GM19324 (cell line): ENCODE results near the gene RNF181.
"Not testable (repeated sequence)": the region's sequence is repeated elsewhere in the genome, so short reads cannot be mapped to it uniquely, and the experiment has no call there.

ENCODE experiments used
- ATAC-seq: cut with Tn5 transposase; IDR thresholded peaks from one replicate; pipeline ENCODE4 v1.9.1; 2021; ENCODE audit warnings: mild to moderate bottlenecking, moderate library complexity; ENCODE audit not compliant: unreplicated experiment, low FRiP score

The RNF181 gene

DNA sequence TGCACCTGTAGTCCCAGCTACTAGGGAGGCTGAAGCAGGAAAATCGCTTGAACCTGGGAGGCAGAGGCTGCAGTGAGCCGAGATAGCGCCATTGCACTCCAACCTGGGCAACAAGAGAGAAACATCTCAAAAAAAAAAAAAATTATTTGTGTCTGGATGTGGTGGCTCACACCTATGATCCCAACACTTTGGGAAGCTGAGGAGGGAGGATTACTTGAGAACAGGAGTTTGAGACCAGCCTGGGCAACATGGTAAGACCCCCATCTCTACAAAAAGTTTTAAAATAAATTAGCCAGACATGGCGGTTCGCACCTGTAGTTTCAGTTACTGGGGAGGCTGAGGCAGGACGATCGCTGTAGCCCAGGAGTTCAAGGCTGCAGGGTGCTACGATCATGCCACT lies 19.8 kb upstream of the RNF181 start:
- ATAC-seq = no peak

DNA sequence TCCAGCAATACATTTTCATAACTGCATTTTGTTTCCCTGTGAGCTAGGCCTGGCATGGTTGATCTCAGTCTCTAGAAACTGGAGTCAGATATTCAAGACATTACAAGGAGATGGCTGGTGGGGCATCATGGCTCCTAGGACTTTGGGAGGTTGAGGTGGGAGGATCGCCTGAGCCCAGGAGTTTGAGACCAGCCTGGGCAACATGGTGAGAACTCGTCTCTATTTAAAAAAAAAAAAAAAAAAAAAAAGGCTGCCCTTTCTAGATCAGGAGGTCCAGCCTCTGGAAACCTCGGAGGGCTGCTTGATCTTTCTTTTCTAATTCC lies 18.5 kb upstream of the RNF181 start:
- ATAC-seq = no peak

DNA sequence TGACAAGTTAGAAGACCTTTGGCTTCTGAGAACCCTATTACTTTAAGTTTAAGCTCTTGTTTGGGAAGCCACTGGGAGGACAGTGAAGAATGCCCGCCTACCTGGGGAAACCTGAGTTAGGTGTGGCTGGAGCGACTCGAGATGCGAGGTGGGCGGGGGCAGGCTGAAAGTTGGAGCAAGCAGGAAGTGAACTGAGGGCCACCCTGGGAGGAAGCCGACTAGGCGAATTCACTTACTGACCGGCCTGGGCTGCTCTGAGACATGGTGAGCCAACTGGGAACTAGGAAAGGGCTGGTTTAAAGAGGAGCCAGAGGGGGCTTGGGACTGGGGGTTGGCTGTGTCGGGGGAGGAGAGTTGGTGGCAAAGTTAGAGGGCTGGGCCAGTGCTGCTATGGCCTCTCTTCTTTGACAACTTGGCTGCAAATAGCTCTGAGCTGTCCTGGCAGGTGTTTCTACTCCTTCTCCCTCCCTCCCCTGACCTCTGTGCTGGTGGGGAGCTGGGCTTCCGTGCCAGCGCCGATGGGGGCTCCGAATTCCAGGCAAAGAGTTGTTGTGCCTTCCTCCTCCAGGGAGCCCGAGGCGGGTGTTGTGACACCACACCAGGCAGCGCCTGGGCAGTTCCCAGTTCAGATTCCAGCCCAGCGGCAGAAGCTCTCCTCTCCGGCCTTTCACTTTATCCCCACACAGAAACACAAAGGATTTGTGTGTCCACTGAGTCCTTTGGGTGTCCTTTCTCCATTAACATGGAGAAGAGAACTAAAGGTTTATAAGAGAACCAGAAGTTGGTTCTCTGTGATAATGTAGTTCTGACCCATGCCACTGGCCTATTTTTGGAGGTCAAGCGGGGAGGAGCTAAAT lies 17.9 kb upstream of the RNF181 start, which contains the start of gene VAMP8:
TSS of gene VAMP8 (plus strand) at position 201 of the 857 bp plus-strand sequence. CDS start at position 262, 61 bp downstream.
- peak; percentile 67 for ATAC-seq

DNA sequence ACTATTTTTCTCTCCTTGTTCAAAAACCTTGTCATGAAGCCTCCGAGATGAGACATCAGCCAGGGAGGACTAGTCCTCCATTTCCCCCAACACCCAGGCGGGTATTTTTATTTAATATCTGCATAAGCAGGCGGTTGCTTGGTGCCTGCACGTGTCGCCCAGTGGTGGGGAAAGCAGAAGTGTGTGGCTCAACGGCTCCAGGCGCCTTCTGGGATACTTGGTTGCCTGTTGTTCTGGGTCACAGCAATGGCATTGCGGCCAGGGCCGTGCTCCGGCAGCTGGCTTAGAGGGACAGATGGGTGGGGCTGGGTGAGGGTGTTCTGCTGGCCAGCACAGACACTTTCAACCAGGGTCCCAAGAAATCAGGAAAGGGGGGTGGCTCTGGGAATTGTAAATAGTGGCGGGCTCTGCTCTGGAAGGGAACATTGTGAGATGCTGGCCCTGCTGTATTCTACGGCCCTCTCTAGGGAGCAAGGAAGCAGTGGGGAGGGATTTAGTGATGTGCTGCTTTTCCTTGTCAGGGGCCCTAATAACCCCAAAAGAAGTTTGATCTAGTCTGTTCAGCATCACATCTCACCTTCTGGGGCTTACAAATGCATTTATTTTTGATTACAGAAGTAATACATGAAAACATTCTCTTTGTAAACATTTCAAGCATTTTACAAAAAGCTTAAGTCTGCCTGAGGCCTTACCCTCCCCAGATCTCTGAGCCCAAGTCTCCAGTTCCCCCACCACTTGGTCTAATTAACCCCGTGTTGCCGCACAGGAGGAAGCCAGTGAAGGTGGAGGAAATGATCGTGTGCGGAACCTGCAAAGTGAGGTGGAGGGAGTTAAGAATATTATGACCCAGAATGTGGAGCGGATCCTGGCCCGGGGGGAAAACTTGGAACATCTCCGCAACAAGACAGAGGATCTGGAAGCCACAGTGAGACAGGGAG lies 17.0 kb upstream of the RNF181 start:
- peak; percentile 33 for ATAC-seq

DNA sequence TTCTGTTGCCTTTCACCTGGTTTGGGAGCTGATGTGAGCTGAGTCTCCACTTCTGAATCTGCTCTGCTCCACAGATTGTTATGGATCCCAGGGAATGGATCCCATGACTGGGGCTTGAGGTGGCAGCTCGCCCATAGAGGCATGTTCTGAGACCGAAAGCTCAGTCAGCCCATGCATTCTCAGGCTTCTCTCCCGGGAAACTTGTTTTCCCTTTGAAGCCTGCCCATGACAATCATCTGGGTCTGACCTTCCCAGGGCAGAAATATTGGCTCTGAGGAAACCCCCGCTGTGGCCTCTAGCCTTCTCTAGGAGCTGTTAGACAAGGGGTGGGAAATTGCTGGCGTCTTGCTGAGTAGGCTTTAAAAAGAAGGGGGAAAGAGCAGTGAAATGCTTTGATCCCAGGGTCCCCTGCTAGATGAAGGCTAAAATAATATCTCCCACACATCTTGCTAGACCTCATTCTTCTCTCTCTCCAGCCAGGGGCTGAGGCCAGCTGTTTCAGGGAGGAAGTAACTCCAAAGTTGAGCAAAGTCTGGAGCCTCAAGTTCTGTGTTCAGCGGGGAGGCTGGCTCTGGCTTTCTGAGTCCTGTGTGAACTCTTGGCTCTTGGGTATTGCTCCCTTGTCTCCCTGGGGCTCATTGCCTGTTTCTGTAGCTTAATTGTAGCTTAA lies 16.1 kb upstream of the RNF181 start:
- ATAC-seq = no peak

DNA sequence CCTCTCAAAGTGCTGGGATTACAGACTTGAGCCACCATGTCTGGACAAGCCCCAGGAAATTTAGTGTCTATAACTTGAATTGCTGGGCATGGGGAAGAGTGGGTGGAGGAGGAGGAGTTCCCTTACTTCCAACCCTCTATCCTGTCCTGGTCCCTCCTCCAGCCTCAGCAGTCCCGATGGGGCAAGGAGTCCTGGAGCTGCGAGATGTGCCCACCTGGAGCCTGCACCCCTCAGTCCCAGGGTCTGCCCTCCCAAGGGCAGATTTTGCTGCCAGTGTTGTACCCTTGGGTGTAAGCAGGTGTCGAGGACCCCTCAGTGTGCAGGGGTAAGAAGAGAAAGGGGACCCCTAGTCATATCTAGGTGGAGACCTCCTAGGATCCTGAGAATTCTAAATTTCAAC lies 15.3 kb upstream of the RNF181 start:
- ATAC-seq = no peak

DNA sequence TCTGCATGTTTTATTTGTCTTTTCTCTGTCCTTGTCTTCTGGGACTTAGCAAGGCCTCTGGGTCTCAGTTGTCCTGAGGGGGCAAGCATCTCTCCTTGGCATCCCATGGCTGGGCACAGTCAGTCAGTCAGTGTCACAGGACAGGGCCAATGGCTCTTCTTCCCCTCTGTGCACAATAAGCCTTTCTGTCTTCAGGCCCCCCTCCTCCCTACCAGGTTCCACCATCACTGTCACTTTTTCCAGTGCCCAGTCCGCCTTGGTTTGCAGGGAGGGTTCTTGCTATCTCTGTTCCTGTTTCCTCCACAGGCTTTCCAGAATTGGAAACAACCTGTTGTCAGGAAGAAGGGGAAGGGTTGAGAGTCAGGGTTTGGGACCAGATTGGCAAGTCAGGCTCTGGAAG lies 13.1 kb upstream of the RNF181 start:
- ATAC-seq = no peak

DNA sequence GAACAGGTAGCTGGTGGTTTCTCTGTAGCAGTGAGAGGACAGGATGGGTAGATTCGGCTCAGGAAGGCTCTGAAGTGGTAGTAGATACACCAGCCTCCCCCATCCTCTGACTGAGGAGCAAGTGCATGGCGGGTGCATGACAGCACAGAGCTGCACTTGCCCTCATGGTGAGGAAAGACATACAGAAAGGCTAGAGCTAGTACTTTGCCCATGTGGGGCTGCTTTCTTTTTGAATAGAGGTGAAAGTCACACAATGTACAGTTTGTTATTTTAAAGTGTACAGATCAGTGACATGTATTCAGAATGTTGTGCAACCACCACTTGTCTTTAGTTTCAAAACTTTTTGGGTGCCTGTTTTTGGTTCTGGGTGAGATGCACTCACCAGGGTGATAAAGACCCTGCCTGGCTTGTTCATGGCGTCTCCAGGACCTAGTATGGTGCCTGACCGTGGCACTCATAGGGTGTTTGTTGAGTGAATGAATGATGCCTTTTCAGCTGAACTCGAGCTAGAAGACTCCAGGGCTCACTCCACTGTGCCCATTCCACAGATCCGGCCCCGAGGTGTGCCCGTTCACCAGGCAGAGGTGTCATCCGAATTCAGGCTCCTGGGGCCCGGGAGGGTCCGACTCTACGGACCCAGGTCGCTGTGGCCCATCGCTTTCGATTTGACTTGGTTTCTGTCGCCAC lies 11.7 kb upstream of the RNF181 start:
- no peak for ATAC-seq

DNA sequence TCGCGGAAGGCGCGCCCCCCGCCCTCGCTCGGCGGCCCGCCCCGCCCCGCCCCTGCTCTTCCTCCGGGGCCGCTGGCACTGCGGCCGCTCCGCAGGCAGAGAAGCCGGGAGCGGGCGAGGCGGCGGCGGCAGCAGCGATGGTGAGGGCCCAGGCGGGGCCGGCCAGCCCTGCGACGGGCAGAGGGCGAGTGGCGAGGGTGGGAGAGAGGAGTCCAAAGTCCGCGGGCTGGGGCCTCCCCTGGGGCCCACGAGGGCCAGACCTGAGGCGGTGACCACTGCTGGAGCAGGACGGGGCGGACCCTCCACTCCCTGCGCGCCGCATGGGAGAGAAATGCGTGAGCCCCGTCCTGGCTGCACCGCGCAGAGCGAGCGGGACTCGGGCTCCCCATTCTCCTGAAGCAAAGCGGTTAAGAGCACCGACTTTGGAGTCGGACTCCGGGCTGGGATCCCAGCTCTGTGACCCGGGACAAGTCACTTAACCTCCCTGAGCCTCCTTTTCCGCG lies 11.1 kb upstream of the RNF181 start, which contains the start of gene VAMP5:
TSS of gene VAMP5 (plus strand) at position 78 of the 503 bp plus-strand sequence. CDS start at position 138, 60 bp downstream.
- peak; percentile 60 for ATAC-seq

DNA sequence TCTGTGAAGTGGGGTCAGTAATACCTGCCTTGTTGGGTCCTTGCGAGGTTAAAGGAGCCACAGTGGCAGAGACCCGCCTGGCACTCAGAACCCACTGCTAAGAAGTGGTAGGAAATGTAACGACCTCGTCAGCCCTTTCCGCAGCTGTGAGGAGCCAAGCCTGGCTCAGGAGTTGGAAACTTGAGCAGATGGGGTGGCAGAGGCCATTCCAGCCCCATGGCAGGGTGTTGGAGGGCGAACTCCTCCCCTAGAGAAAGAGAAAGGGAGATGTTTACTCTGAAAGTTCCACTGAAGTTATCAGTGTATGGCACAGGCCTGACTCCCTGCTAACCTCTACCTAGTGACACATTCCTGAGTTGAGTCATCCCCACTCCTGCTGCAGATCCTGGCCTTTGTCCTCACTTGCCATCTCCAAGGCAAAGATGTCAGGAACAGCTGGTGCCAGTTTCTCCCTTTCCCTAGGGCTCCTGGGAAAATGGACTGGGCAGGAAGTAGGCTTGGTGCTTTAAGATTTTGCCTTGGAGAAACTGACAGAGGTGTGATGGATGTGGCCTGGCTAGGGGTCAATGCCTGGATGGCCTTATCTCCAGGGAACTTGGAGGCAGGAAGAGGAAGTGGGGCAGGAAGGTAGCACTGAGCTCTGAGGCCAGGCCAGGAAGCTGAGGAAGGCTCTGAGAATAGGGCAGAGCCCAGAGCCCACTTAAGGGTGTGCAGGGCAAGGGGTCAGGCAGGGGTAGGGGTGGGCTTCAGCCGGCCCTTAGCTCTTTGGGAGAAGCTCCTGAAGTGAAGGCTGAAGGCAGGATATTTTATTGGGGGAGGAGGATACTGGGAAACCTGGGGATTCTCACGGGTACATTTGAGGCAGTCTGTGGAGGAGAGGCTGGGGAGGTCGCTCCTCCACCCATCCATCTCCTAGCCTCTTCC lies 10.4 kb upstream of the RNF181 start:
- ATAC-seq = peak; percentile 46

DNA sequence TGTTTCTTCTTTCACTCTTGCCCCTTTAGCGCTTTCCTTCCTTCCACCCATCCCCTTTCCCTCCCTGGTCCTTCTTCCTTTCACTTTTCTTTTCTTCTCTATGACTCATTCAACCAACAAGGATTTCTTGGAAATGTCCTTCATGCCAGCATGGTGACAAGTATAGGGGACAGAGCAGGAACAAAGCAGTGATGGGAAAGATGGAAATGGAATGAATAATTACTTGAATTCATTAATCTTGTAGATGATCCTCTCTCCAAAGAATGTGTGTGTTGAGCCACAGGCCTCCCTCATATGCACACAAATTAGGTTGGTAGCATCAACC lies 9.8 kb upstream of the RNF181 start:
- no peak for ATAC-seq

DNA sequence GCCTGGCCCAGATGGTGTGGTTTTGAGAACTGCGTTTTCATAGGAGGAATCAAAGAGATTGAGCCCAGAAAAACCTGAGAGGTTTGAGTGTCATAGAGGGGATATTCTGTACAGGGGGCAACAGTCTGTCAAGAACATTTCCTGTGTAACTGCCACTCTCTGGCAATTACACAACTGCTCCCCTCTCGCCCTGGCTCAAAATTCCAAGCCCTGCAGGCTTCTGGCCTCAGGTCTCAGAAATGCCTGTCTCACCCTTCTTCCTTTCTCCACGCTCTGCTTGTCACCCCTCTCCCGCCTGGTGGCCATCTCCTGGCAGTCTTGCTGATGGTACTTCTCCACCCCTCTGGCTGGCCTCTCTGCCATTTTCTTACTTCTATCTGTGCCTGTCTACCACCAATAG lies 7.3 kb upstream of the RNF181 start:
- ATAC-seq = no peak

DNA sequence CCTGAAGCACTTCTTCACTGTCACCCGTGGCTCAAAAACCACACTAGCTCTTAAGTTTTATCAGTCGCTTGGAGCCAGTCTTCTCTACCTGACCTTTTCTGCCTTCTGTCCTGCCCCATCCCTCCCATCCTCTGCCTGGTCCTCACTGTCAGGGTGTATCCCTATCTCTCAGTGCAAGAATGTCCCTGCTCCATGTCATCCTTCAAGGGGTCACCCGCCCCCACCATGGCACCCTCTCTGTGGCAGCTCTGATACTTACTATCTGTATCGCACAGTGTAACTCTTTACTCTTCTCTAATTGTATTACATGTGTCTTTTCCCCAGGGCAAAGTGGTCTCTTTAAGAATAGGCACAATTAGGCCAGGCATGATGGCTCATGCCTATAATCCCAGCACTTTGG lies 6.9 kb upstream of the RNF181 start:
- no peak for ATAC-seq

DNA sequence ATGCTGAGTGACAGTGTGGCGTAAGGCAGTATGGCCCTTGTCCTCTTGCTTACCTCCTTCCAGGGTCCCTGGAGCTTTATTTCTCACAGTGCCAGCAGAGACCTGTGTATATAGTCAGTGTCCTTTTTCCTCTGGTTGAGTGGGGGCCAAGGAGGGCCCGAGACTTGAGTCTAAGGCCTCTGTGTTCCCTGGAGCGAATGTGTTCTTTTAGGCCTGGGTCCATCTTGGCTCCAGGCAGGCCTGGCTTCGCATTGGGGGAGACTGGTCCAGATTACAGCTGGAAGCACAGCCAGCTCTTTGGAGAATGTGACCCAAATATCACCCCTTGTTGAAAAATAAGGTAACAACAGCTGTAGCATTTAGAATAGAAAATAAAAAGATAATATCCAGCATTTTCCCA lies 6.4 kb upstream of the RNF181 start:
- no peak for ATAC-seq

DNA sequence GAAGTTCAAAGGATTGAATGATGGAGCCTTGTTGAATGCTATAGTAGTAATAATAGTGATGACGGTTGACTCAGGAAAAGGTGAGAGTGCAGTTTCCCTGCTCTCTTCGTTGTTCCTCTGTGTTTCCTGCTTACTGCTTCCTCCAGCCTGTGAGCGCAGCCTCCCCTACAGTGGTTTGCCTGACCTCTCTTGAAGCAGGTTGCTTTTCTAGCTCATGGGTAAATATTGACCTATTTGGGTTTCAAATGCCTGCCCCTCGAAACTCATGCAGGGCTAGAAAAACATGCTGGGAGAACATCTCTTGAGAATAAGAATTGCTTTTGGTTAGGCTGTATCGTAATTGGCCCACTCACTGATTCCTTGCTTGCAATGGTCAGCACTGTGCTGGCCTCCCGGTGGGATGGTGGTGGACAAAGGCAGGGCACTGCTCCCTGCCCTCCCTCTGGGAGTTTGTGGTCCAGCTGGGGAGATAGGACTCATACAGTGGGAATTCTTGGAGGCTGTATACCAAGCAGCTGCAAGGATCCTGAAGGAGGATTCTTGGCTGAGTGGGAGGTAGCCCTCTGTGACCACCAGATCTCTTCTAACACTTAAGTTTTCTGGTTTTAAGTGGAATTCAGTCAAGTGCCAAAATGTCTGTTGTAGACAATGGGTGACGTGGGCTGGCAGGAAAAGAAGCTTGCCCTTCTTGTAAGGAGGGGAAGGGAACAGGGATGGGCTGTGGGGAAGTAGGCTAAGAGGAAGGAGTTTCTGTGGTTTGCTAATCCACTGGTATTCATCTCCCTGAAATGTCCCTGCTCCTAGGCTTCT lies 5.4 kb upstream of the RNF181 start:
- ATAC-seq = no peak

DNA sequence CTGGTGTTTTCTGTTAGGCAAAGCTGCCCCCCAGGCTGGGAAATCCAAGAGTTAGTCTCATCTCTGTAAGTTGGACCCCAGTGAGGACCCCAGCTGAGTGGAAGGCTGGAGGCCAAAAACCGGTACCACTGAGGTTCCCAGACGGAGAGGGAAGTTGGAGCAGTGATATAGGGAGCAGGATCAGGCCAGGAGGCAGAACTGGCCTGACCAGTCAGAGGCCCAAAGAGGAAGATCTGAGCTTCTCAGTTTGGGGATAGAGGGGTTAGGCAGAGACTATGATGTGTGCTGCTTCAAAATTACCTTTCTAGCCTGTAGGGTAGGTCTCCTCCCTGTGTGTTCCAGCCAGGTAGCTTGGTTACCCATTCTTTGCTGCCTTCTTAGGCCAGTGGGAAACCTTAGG lies 4.6 kb upstream of the RNF181 start:
- no peak for ATAC-seq

DNA sequence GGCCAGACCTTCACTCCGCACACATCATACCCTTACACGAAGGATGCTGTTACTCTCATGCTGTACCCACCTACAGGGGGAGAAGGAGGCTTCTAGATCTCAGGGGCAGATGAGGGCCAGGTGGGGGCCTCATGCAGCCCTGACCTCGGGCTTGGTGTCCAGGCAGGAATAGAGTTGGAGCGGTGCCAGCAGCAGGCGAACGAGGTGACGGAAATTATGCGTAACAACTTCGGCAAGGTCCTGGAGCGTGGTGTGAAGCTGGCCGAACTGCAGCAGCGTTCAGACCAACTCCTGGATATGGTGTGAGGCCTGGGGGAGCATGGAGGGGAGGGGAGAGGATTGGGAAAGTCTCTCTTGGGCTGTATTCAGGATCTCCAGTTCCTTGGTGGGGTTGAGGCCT lies 4.0 kb upstream of the RNF181 start:
- no peak for ATAC-seq

DNA sequence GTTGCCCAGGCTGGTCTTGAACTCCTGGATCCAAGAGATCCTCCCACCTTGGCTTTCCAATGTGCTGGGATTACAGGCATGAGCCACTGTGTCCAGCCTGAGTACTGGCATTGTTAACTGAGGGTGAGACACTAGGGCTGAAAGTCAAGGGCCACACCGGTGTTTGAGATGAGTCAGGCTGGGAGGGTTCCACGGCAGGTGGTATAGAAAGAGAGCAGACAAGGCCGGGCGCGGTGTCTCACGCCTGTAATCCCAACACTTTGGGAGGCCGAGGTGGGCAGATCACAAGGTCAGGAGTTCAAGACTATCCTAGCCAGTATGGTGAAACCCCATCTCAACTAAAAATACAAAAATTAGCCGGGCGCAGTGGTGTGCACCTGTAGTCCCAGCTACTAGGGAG lies 3.2 kb upstream of the RNF181 start:
- not testable (repeated sequence) for ATAC-seq
